GM21723 (cell line): ENCODE results near the gene AHI1.

Experiments used
- ATAC-seq: cut with Tn5 transposase; IDR thresholded peaks from one replicate; pipeline ENCODE4 v1.9.1; 2021; ENCODE audit warnings: mild to moderate bottlenecking, moderate library complexity; ENCODE audit not compliant: unreplicated experiment

The AHI1 gene

DNA sequence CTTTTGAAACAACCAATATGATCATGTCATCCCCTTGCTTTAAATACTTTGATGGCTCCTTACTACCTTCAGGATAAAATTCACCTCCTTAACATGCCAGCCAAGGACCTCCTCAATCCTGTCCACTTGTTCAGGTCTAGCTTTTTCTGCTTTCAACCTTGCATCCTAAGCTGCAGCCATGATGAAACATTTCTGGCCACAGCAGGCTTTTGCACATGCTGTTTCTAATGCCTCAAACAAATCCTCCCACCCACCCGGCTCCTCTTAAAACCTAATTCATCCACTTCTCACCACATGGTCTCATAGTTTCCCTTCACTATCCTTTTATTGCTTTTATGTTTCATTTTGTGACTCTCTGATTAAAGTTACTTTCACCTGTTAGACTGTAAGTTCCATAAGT is 191.9 kb downstream of the AHI1 start:
- ATAC-seq: no peak

DNA sequence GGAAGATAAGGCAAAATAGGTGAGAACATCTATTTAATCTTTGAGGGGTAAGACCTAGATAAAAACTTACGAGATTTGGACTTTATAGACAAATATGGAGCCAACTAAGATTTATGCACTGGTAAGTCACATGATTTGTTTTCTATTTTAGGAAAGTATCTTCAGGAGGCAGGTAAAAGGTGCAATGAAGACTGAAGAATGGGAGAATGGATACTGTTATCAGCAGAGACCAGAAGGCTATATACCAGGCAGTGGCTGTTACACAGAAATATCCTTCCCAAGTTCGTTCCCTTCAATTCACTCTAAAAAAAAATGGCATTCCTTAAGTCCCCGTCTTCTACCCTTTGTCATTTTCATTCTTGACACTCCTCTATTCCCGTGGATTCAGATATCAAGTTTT is 192.7 kb downstream of the AHI1 start:
- ATAC-seq: no peak

DNA sequence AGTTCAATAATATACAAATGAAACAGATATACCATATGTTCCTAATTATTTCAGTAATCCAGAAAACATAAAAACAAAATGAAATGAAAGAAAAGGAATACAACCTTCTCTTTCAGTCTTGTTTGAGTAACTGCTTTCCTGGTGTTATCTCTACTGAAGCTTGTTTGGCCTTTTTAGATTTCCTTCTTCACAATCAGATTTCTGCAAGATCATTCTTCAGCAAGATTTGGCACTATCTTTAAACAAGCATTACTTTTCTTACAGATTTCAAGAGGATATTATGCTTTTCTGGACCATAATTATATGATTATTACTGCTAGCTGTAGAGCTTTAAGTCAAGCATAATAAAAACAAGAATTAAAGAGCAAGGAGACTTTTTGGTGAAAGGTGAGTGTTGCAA is 196.2 kb downstream of the AHI1 start:
- no peak for ATAC-seq

DNA sequence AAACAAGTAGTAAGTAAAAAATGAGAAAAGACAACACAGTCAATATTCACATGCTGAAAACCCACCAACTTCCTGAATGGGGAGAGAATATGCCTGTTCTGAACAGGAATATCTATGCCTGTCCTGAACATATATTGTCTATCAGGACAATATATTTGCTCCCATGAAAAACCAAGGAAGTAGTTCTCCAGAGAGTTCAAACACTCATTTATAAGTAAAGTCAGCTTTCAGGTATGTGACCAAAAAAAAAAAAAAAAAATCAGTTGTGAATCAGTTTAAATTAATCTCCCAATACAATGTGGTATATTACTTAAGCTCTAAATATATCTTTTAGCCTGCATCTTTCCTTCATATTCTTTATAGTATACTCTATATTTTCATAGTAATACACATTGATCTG is 197.0 kb downstream of the AHI1 start:
- ATAC-seq: no peak

DNA sequence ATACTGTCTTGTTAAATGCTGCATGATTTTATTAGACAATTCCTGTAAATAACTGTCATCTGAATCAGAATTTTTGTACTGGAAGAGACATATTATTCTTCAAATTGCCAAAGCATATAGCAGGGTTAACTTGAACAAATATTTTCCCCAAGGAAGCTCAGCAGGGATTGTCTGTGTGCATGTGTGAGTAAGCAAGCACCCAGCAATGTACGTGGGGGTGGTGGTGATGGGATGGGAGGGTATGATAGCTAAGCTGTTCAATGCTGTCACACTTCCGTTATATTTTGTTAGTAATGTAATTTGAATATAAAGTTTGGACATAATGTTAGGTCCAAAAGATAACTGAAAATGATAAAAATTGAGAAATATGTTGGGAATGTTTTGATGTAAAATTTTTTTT is 198.3 kb downstream of the AHI1 start:
- ATAC-seq: no peak

DNA sequence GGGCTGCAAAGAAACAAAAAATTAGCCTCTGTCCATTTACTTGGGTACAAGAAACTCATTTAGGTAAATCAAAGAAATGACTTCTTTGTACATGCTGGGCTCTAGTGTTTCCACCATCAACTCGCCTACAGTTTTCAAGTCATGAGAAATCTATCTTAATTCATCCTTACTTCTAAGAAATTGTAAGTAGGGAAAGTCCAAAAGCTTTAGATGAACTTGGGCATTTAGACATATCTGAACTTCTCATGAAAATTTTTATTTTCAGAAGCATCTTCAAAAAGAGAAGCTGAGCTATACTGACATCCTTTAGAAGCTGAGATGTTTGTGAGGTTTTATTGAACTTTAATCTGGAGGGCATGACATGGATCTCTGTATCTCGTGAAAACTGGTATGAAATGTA is 199.1 kb downstream of the AHI1 start:
- no peak for ATAC-seq

DNA sequence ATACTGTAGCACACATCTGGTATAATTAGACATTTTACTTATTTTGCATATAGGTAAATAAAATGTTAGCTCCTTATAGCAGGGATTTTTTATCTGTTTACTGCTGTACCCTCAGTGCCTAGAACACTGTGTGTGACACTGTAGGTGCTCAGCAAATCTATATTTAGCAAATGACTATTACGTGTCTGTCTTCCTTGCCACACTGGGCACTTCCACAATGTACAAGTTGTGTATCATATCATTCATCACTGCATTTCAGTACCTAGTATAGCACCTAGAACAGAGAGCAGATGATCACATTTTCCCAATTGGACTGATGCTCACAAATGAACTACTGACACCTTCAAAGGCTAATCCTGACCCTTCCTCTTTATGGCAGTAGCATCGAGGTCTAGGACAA is 200.8 kb downstream of the AHI1 start:
- ATAC-seq: no peak

DNA sequence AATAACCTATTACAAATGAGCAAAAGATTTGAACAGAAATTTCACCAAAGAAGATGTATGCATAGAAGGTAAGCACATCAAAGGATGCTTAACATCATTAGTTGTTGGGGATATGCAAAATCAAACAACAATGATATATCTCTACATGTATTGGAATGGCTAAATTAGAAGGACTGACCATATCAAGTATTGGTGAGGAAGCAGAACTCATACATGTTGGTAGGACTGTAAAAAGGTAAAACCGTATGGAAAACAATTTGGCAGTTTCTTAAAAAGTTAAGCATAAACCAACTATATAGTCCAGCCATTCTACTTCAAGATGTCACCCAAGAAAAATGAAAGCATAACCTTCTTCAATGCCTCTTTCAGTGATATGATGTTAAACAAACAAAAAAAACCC is 202.5 kb downstream of the AHI1 start:
- ATAC-seq: no peak

DNA sequence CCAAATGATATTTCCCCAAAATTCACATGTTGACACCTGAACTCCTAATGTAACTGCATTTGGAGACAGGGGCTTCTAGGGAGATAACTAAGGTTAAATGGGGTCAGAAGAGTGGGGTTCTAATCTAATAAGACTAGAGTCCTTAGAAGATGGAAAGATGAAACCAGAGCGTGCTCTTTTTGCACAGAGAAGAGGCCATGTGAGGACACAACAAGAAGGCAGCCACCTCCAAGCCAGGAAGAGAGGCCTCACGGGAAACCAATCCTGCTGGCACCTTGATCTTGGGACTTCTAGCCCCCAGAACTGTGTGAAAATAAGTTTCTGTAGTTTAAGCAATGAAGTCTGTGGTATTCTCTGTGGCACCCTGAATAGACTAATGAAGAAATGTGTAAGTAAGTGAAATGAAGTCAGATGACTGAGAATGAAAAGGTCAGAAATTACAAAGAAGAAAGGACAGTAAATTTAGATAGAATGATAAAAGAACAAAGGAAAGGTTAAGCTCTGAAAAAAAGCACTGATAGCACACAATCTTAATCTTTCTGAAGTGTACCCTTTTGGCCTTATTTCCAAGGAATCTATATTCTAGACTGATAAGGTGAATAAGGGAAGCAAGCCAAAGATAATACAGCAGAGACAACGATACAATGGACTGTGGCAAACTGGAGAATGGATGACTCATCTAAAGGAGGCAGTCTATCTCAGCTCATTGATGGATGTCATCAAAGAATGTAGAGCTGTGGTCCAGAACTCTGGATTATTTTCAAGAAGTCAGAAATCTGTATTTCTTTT is 206.1 kb downstream of the AHI1 start:
- ATAC-seq: no peak

DNA sequence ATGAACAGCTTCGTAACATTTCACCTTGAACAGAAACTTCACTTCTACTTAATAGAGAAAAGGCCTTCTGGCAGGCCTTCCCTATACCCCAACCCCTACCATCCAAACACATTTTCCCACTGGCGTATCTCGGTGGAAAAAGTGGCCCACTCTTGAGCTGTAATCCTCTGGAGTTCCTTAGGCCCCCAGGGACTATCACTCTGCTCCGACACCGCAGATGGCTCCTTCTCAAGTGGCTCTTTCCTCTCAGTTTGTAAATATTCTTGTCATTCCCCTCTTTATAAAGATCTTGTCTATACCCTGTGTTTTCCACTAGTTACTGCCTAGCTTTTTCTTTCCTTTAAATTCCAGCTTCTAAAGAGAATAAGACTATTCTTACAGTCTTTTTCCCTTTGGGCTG is 207.7 kb downstream of the AHI1 start:
- ATAC-seq: no peak

DNA sequence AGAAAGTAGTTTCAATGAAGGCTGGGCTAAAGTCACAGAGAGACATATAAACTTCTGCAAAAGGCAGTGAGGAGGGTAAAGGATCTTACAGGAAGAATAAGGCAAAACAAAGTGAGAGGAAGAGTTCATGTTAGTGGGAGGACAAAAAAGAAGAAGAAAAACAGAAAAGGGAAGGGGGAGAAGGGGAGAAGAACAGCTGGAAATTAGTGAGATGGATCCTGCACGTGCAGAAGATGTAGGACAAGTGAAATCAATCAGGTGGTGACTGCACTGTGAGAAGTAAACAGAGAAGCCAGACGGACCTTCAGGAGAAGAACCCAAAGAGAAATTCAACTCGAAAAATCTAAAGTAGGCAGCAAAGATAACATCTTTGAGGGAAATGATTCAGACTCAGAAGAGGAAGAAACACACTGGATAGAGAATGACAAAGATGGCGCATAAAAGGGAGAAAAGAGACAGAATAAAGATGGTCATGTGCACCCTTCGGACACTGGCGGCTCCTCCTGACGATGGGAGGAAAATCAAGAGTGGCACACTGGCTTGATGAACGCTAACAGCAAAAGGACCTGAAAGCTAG is 210.5 kb downstream of the AHI1 start:
- no peak for ATAC-seq

DNA sequence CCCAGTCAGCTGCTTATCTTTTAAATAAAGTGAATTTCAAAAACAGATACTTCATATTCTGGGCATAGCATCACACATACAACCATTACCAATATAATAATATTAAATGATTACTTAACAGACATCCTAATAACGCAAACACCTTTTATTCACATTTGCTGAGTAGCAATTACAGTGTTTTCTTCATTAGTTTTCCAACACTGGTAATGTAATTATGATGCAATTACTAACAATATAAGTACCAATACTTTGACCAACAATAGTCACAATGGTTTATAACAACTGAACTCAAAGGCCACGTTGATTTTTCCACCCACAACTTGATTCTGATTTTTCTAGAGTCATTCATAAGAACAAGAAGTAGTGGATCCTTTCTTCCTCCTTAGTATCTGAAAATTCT is 212.4 kb downstream of the AHI1 start:
- no peak for ATAC-seq

DNA sequence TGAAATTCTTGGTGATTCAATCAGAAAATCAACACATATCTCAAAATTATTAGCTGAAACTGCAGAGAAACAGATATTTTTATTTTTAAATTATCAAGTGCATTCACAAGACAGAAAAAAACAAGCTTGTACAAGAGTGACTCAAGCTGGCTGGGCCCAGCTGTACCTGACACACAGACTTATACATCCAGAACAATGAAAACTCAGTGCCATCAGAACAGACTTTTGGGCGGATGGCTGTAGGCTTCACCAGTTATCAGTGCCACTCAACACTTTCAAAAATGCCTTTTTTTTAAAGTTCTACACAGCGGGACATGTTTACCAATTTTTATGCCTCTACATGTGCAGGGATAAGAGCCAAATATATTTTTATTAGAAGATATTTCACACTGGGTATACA is 213.6 kb downstream of the AHI1 start:
- ATAC-seq: no peak

DNA sequence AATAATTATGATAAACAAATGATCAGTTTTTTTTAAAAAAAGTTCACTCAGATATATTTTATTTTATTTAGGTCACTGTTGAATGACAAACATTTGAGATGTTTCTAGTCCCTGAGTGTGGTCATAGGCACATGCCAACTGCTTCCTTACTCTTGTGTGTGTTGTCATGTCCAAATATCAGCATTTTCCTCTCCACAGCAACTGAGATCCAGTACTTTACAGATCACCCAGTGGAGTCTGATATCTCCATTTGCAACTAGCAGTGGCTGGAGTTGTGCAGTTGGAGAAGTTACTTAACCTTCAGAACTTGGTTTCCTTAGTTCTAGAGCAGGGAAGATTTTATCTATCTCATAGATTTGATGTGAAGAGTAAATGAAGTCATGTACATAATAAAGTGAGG is 215.1 kb downstream of the AHI1 start:
- ATAC-seq: no peak

DNA sequence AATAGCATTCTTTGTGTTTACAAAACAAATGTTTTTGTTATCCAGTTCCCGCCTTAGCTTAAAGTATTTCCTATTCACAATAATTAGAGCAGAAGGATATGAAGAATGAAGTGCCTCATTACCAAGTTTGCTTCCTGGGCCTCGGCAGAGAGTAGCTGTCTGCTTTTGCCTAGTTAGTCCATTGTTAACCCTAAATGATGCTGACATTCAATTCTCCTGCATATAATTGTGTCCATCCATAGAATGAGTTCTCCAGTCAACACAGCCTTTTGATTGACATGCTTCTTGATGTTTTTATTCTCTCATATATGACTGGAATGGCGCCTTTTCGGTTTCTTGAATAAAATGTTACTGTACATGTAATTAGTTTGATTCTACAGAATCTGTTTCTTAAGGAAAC is 215.6 kb downstream of the AHI1 start:
- no peak for ATAC-seq

DNA sequence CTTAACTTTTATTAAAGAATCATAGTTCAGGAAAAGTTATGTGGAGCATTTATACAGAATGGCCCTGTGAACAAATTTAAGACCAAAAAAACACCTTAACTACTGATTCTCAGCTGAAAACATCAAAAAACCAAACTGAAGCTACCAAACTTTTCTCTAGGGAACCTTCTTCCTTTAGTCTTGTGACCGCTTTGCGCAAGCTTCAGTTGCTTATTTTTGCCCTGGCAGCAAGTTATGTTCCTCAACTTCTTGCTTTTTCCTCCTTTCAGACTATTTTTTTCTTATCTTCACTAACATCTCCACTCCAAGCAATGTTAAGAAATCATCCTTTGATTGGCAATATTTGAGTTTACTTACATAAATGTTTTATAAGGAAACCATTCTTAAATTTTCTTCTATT is 216.3 kb downstream of the AHI1 start:
- ATAC-seq: no peak

DNA sequence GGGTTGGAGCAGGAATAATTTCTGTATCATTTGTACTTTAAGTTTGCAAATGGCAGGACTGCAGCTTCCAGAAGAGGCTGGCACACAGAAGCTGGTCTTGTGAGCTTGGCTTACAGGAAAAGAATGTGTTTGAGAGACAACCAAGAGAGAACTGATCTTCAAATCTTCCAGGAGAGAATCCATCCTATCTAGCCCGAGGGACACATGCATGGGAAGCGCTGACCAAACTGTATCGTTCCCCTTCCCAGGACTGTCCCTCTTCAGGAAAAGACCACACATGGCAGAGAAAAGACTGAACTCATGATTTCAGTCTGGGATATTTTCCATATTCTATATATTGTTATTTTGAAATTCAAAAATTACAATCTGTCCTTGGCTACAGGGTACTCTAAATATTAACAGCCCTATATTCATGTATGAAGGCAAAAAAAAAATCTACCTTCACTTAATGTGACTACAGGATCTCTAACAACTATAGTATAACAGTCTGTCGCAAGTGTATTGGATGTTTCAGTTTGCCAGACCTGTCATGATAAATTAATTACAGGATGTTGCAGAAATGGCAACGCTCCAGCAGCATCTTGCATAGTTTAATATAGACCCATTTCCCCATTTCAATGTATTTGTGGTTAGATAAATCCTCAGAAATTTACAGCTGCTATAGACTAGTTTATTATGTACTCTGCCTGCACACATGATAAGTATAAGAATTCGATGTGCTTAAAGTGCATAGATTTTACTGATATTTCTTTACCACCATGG is 217.0 kb downstream of the AHI1 start:
- no peak for ATAC-seq

DNA sequence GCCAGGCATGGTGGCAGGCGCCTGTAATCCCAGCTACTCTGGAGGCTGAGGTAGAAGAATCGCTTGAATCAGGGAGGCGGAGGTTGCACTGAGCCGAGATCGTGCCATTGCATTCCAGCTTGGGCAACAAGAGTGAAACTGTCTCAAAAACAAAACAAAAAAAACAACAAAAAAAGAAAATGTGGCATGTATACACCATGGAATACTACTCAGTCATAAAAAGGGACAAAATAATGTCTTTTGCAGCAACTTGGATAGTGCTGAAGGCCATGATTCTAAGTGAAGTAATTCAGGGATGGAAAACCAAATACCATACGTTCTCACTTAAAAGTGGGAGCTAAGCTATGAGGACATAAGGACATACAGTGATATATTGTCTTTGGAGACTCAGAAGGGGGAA is 220.1 kb downstream of the AHI1 start:
- ATAC-seq: no peak

DNA sequence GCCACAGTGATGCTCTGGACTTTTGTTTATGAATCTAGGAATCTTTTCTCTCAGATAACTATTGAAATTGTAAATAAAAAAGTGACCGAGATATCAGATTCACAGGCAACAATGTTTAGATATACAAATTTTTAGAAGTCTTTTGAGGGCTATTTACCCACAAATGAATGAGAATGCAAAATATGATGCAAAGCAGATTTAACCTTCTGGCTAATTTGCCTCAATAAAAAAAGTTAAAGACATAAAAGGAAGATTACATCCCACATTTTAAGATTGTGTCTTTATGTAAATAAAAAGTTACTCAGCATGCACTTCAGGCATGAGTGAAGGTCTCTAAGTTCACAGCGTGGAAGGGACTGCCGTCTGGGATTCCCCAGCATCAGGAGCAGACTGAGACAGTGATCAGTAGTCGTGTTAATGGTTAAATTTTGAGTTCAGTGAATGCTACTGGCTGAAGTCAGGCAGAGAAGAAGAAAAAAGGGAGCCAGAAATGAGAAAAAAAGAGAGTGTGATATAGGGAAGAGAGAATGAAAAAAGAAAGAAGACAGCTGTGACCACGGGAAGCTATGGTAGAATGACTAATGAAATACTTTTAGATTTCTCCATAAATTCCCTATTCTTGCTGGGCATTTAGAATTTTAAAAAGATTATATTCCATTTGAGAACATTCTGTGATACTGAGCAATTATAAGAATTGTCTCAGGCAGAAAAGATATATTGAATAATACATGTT is 222.8 kb downstream of the AHI1 start:
- ATAC-seq: no peak

DNA sequence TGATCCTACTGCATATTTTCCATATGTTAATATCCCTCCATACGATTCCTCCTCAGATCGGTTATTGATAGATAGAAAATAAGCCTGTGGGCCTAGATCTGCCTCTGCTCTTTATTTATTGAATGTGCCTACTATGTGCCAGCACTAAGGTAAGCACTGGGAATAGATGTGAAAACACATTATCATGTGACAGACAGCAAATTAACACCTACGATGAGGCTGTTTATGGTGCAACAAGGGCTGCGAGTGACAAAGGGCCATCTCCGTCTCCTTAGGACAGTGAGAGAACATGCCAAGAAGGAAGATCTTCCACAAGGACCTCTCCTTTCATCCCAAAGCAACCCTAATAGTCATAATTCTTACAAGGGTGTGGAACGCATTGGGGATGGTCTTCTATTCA is 225.9 kb downstream of the AHI1 start:
- ATAC-seq: no peak

DNA sequence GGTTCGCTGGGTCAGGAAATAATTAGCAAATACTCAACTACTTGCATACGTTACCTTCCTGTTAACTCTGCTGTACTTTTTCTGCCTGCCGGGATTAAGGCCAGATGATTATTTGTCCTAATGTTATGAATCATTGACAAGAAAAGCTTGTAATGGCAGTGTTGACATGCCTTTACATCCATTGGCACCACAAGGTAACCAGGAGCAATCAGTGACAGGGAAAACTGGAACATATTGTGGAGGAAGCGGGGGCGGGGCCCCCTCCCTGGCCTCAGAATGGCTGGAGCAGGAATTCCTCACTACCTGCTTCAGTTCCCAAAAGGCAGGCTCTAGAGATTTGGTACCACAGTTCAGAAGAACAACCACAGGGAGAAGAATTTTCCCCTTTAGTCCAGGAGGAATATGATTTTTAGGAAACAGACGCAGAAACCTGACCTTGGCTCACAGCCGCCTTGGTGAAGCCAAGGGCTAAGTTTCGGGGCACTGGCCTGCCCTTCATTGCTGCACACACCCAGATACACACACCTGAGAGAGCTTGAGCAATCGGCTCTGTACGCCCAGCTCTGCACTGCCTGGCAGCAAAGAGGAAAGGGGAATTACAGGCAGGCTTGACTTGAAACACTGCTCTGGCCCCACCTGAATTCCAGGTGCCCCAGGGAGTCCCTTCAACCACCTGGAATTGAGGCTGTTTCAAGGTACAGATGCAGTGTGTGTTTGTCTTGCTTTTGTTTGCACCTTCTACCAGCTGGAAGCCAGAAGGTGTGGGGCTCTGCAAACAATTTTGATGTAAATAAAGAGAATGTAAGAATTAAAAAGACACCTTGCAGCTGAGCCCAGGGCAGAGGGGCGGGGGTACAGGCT is 226.6 kb downstream of the AHI1 start:
- ATAC-seq: no peak
